CD4-positive, alpha-beta T cell treated with Interleukin-4 for 1 hour (primary cell): ENCODE results near the gene KCNAB2.

Source experiments
- DNase-seq, 2 donors: peaks; one replicate each; pipeline ENCODE4 v3.0.0-alpha.2; 2020 to 2022

KCNAB2 gene

GRCh38 chr1:6084781-6085495 is 39.2 kb downstream of the KCNAB2 start:
- no peak for DNase-seq

DNA sequence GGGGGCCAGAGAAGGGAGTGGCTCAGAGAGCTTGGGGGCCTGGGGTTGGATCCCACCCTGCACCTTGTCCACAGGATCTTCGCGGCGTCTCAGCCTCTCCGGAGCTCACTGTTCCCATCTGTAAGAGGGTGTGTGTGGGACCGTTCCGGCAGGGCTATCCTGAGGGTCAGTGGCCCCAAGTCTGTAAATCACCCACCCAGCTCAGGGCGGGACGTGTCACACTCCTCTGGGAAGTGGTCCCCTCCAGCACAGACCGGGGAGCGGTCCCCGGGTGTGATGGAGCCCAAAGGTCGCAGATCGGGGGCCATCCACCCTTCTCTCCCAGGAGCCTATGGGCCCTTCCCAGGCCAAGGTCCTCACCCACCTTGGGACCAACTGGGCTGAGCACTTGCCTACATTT is 40.0 kb downstream of the KCNAB2 start:
- no peak for DNase-seq

GRCh38 chr1:6086358-6086757 is 40.7 kb downstream of the KCNAB2 start:
- DNase-seq = no peak

GRCh38 chr1:6086762-6087376 is 41.2 kb downstream of the KCNAB2 start:
- no peak for DNase-seq

- no peak for DNase-seq
Observed at GRCh38 chr1:6087377-6087772, 41.7 kb downstream of the KCNAB2 start.

- DNase-seq = no peak
Observed at GRCh38 chr1:6087958-6088357, 42.3 kb downstream of the KCNAB2 start.

GRCh38 chr1:6088956-6089355 is 43.3 kb downstream of the KCNAB2 start:
- no peak for DNase-seq

GRCh38 chr1:6090288-6090687 is 44.6 kb downstream of the KCNAB2 start:
- DNase-seq = no peak

DNA sequence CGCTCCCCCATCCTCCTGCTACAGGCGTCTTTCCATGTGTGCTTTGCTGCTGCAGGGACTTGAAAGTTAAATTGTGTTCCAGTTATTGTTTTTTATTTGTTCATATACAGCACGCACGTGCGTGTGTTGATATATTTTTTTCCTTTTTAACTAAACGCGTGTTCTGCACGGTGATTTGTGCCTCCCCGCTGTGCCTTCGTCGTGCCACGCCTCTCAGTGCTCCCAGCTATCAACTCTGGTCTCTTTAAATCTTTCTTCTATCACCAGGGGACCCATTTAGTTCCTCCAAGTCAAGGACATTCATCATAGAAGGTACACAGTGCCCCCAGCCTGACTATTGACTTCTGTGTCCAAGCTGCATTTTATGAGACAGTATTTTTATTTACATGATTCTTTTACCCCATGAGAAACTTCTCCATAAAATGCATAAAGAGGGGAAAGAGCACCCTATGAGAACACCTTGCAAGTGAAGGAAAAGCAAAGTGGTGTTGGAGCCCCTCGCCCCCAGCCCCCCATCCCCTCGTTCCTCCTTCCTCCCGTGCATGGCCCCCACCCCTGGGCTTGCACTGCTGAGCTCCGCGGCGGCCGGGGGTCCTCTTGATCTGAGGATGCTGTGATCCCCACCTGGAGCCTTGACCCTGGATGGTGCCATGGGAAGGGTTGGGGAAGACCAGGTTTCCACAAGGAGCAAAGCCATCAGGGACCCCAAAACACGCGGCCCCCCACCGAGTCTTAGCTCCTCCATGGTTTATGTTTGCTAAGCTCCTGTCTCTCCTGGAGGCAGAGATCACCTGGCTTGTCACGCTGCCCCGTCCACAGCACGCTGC is 45.5 kb downstream of the KCNAB2 start:
- no peak for DNase-seq

- DNase-seq = no peak
Observed at GRCh38 chr1:6091823-6092109, 46.1 kb downstream of the KCNAB2 start.

DNA sequence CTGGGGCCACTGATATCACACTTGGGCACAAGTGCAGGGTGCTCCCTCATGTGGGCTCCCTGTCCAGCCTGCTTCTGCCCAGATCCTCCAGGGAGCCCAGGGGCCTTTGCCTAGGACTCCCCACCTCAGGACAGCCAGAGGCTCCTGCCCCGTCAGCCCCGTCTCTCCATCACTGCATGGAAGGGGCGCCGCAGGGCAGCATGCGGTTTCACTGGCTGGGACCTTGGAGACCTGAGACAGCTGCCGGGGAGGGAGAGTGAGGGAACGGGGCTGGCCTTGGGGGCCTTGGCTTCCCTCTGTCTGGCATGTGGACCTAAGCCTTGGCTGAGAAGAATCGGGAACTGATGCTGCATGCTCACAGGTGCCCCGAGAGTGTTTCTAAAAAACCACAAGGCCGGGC is 46.5 kb downstream of the KCNAB2 start:
- DNase-seq = no peak

DNA sequence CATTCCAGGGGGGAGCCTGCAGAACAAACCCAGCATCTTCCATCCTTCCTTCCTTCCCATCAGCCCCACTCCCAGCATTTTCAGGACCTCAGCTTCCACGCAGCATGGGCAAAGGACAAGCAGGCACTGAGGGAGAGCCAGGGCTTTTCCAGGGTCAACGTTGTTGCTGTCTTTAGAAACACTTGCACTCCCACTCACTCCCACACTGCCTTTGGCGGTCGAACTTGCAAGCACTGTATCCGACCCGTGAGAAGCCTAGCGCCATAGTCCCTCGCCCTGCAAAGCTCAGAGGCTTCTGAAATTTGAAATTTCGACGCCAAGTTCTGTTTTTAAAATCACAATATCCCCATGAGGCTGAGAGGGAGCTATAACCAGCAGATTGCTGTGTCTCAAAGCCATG is 47.4 kb downstream of the KCNAB2 start:
- no peak for DNase-seq

DNA sequence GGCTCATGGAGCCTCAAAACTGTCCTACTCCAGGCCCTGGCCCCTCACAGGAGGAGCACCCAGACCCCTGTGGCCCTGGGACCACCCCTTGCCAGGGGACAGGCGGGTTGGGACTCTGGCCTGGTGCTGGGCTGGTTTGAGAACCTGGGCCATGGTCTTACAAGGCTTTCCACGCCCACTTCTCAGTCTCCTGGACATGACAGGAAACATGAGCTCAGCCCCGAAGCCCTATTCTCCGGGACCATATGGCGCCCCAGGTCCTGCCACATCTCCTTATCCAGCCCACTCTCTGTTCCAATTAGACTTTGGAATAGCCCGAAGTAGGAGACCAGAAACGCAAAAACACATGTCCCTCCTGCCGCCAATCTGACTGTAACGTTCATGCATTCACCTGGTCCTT is 47.9 kb downstream of the KCNAB2 start:
- no peak for DNase-seq

DNA sequence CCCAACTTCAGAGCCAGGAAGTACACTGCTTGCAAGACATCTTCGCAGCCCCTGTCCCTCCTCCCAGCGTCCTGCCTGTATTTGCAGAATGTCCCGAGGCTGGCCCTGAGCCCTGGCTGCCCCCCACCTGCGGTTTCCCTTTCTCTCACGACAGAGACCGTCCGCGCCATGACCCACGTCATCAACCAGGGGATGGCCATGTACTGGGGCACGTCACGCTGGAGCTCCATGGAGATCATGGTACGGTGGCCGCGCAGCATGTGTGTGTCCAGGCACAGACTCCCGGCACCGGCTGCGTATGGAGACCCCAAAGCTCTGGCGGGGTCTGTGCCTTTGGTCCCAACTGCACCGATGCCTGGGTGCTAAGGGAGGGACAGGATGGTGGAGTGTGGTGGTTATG is 48.6 kb downstream of the KCNAB2 start:
- no peak for DNase-seq

GRCh38 chr1:6094801-6095505 is 49.3 kb downstream of the KCNAB2 start:
- DNase-seq = no peak

GRCh38 chr1:6095511-6096242 is 50.0 kb downstream of the KCNAB2 start:
- DNase-seq = no peak

DNA sequence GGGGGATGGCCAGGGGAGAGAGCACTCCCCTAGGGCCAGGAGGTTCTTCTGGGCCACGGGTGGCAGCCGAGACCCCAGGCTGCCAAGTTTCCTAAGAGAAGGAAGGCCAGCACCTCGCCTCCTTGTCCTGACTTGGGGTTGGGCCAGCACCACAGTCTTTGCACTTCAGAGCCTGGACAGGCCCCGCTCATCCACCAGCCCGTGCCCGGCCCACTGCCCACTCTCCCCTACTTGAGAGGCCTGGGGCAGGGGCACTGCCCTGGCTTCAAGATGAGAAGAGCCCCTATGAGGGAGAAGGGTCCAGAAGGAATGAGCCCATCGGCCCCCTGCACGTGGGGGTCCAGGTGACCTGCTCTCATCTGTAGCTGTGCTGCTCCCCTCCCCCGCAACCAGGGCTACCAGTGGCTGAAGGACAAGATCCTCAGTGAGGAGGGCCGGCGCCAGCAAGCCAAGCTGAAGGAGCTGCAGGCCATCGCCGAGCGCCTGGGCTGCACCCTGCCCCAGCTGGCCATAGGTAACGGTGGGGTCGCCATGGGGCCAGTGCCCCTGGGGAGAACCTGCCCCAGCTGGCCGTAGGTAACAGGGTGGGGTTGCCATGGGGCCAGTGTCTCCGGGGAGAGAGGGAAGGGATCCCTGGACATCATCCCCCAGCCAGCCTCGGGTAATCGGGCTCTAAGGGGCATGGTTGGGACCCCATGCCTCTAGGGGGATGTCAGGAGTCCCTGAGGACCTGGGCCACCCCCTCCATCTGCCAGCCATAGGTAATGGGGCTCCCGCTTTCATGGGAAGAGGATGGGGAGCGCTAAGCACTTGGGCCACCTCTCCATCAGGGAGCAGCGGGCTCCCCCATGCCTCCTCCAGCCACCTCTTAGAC is 50.8 kb downstream of the KCNAB2 start:
- DNase-seq = no peak

- no peak for DNase-seq
Observed at GRCh38 chr1:6097117-6097595, 51.5 kb downstream of the KCNAB2 start.

GRCh38 chr1:6097824-6098223 is 52.1 kb downstream of the KCNAB2 start:
- no peak for DNase-seq

- DNase-seq = no peak
Observed at GRCh38 chr1:6098303-6099215, 52.9 kb downstream of the KCNAB2 start.

- no peak for DNase-seq
Observed at GRCh38 chr1:6099297-6099696, 53.6 kb downstream of the KCNAB2 start.
